ENCODE results near the gene STKLD1. TPM values are rescaled to one million over a fixed set of nuclear protein-coding genes. Genes with fewer than 3 reads are reported as not detected.
A peak's percentile ranks its signal among the peaks of the same experiment; 100 is the strongest.

STKLD1 gene
- total RNA-seq, 5 donors from 2014 or later (not counting 1 experiment from before 2014, with no cell fraction given), result 0.49 to 1.1 (median 0.70) TPM

DNA sequence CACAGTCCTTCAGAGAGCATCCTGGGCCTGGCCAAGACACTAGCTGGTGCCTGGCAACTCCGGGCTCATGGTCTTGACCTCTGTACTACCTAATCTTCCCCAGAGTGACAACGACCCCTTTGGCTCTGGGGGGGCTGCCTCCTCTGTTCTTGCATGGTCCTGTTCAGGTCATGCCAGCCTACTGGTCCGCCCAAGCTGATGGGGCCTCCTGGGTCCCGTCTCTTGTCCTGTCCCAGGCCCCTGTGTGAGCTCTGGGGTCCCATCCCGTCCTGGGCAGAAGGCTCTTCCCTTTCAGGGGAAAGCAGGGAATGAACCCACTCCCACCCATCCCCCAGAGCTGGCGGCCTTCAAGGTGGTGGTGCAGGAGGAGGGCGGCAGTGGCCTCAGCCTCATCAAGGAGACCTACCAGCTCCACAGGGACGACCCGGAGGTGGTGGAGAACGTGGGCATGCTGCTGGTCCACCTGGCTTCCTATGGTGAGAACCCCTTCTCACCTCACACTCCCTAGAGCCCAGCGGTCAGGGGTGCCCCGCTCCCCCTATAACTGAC, 28.4 kb downstream of the STKLD1 start:
- DNase-seq (no peak), ATAC-seq (replicated peaks in 1 of 4) (no peak)
- H3K4me1 Mint-ChIP-seq, result peaks cover 0 to 12% (median 10%) of the 10 kb centered on the region in 3 donors
- H3K27me3 Mint-ChIP-seq, result no peaks in the 10 kb centered on the region
- no peak overlapping the region for H3K27ac ChIP-seq (ENCODE audit: low read length)
- ChIA-PET CTCF (interaction anchor here (1.2 to 1.5 kb wide), 2 partner anchors 11 to 12 kb away, joined by 3 read pairs; no protein-coding TSS in a partner anchor), POLR2A (no interaction called here)
- H3K27me3 ChIP-seq (replicated peaks in 1 of 2; ENCODE audit: control insufficient read depth in 2 of 2, extremely low read depth in 1 of 2, insufficient read depth in 2 of 2, low read length in 1 of 2), result no peaks in the 10 kb centered on the region
- H3K4me3 ChIP-seq (ENCODE audit: control insufficient read depth in 1 of 2, extremely low read depth in 1 of 2, low read length in 1 of 2), result no peak overlapping the region
- H3K27ac Mint-ChIP-seq, result no peak overlapping the region
- 92% methylated on average over 8 of the region's 12 CpGs for WGBS (ENCODE audit: insufficient coverage)
- peaks cover 11% of the 10 kb centered on the region for H3K36me3 Mint-ChIP-seq
- H3K4me1 ChIP-seq (ENCODE audit: control insufficient read depth in 1 of 2, extremely low read depth in 1 of 2, insufficient read depth in 2 of 2, low read length in 2 of 2), result peaks cover 0 to 23% of the 10 kb centered on the region in 2 experiments
- no peaks in the 10 kb centered on the region for H3K9me3 Mint-ChIP-seq
- H3K36me3 ChIP-seq (ENCODE audit: control insufficient read depth in 2 of 2, extremely low read depth in 1 of 2, insufficient read depth in 1 of 2, low read length in 1 of 2), result peaks cover 12 to 48% of the 10 kb centered on the region in 2 donors
- H3K4me3 Mint-ChIP-seq, result no peak overlapping the region
- no peaks in the 10 kb centered on the region for H3K9me3 ChIP-seq

DNA sequence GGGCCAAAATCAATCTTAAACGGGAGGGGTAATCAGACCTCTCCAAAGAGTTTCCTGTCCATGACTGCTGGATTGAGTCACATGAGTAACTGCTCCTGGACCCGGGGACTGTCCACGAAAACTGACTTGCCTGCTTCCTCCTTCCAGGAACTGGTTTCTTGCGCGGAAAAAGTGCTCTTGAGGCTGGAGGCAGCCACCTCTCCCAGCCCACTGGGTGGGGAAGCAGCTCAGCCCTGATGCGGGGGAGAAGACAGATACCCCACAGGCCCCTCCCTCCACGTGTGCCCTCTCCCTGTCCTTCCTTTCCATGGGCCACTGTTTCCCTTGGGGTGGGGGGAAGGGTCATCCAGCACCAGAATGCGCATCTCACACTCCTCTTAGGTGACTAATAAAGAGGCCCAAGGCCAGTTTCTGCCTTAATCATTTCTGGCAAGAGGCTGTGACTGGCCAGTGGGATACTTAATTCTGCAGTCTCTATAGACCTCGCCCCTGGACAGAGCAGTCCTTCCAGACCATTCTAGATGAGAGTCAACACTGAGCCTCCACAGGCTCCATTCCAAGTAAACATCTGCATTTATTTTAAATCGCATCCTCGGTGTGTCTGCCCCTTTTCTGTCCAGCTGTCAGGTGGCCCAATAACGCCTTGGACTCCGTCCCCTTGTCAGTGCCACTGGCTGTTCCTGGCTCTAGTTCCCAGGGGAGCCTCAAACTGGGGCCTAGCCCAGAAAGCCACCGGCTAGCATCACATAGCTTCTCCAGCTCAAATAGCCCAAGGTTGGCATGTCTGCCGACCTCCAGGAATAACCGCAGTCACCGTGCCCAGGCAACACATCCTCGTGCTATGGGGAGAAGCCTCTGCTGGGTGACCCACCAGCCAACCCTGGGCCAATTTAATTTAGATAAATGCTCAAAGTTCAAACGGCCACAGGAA, 29.6 kb downstream of the STKLD1 start:
- 90% methylated on average over 12 of the region's 19 CpGs for WGBS (ENCODE audit: insufficient coverage)
- ChIA-PET CTCF (interaction anchor here in 1 of 2 donors (1.3 kb wide), 1 partner anchor 219 kb away, joined by 3 read pairs; no protein-coding TSS in a partner anchor), POLR2A (no interaction called here)
- H3K4me1 Mint-ChIP-seq, result peaks cover 4 to 12% (median 10%) of the 10 kb centered on the region in 3 donors
- no peak overlapping the region for H3K4me3 Mint-ChIP-seq
- no peaks in the 10 kb centered on the region for H3K9me3 ChIP-seq
- no peaks in the 10 kb centered on the region for H3K9me3 Mint-ChIP-seq
- ATAC-seq (replicated peaks in 1 of 4) (no peak), DNase-seq (no peak)
- no peak overlapping the region for H3K27ac Mint-ChIP-seq
- peaks cover 0 to 20% of the 10 kb centered on the region in 2 experiments for H3K4me1 ChIP-seq (ENCODE audit: control insufficient read depth in 1 of 2, extremely low read depth in 1 of 2, insufficient read depth in 2 of 2, low read length in 2 of 2)
- H3K27me3 Mint-ChIP-seq, result no peaks in the 10 kb centered on the region
- H3K36me3 ChIP-seq (ENCODE audit: control insufficient read depth in 2 of 2, extremely low read depth in 1 of 2, insufficient read depth in 1 of 2, low read length in 1 of 2), result peaks cover 16 to 60% of the 10 kb centered on the region in 2 donors
- H3K27me3 ChIP-seq (replicated peaks in 1 of 2; ENCODE audit: control insufficient read depth in 2 of 2, extremely low read depth in 1 of 2, insufficient read depth in 2 of 2, low read length in 1 of 2), result no peaks in the 10 kb centered on the region
- H3K27ac ChIP-seq (ENCODE audit: low read length), result no peak overlapping the region
- H3K36me3 Mint-ChIP-seq, result peaks cover 24% of the 10 kb centered on the region
- H3K4me3 ChIP-seq (ENCODE audit: control insufficient read depth in 1 of 2, extremely low read depth in 1 of 2, low read length in 1 of 2), result no peak overlapping the region

DNA sequence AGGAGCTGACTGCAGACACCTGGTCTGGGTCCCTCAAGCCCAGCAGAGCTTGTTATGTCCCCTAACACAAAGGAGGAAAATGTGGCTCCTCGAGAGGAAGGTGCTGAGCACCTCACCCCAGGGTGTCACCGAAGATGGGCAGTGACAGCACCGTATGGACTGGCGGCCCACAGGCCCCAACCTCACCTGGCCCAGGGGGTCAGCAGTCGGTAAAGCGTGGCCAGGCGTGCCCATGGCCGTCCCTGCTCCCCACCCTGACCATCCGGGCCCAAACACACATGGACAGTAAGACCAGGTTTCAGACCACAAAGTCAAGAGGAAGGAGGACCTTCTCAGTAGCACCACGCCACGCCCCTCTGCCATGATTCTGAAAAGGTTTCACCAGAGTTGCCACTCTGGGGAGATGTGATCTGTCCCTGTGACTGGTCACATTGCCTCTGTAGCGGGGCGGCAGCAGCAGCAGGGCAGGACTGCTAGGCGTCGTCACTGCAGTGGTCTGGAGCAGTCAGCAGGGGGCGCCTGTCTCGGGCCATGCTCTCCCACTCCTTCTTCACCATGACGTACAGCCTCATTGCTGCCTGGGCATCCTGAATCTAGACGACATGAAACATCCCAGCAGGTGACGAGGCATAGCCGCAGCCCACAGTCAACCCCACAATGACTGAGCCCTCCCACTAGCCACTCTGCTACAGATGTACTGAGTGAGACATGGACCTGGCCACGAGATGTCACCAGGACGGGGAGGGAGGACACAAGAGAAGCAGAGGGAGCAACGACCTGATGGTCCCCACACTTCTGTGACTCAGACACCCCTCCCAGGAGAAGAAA, 30.5 kb downstream of the STKLD1 start:
- peaks cover 4 to 12% (median 10%) of the 10 kb centered on the region in 3 donors for H3K4me1 Mint-ChIP-seq
- H3K27me3 Mint-ChIP-seq, result no peaks in the 10 kb centered on the region
- POLR2A ChIA-PET, result no interaction called here
- H3K9me3 Mint-ChIP-seq, result no peaks in the 10 kb centered on the region
- ATAC-seq (replicated peaks in 1 of 4) (peak; percentile 81 to 87 (median 84)), DNase-seq (peak; percentile 44 to 87 (median 70))
- H3K27ac Mint-ChIP-seq, result peak overlapping the region; percentile 49 to 61
- Histone ChIP-seq H3K27me3 (replicated peaks in 1 of 2; ENCODE audit: control insufficient read depth in 2 of 2, extremely low read depth in 1 of 2, insufficient read depth in 2 of 2, low read length in 1 of 2) (no peaks in the 10 kb centered on the region), H3K27ac (ENCODE audit: low read length) (peak overlapping the region; percentile 9), H3K36me3 (ENCODE audit: control insufficient read depth in 2 of 2, extremely low read depth in 1 of 2, insufficient read depth in 1 of 2, low read length in 1 of 2) (peaks cover 16 to 68% of the 10 kb centered on the region in 2 donors), H3K9me3 (no peaks in the 10 kb centered on the region), H3K4me3 (ENCODE audit: control insufficient read depth in 1 of 2, extremely low read depth in 1 of 2, low read length in 1 of 2) (no peak overlapping the region), H3K4me1 (ENCODE audit: control insufficient read depth in 1 of 2, extremely low read depth in 1 of 2, insufficient read depth in 2 of 2, low read length in 2 of 2) (peaks cover 0 to 17% of the 10 kb centered on the region in 2 experiments)
- H3K4me3 Mint-ChIP-seq, result no peak overlapping the region
- 67% methylated on average over 14 of the region's 24 CpGs for WGBS (ENCODE audit: insufficient coverage)
- H3K36me3 Mint-ChIP-seq, result peaks cover 26% of the 10 kb centered on the region
- CTCF ChIA-PET, result interaction anchor here in 1 of 2 donors (1.3 kb wide), 1 partner anchor 220 kb away, joined by 3 read pairs; no protein-coding TSS in a partner anchor

DNA sequence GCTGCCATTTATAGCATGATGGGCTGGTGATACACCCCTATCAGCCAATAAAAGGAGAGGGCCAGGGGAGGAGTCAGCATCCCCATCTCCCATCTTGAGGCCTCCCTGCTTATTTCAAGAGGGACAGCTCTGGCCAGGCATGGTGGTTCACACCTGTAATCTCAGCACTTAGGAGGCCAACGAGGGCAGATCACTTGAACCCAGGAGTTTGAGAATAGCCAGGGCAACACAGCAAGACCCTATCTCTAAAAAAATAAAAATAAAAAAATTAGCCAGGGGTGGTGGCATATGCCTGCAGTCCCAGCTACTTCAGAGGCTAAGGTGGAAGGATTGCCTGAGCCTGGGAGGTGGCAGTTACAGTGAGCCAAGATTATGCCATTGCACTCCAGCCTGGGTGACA, 31.9 kb downstream of the STKLD1 start:
- Histone ChIP-seq H3K36me3 (ENCODE audit: control insufficient read depth in 2 of 2, extremely low read depth in 1 of 2, insufficient read depth in 1 of 2, low read length in 1 of 2) (peaks cover 27 to 75% of the 10 kb centered on the region in 2 donors), H3K27ac (ENCODE audit: low read length) (no peak overlapping the region), H3K4me3 (ENCODE audit: control insufficient read depth in 1 of 2, extremely low read depth in 1 of 2, low read length in 1 of 2) (no peak overlapping the region), H3K27me3 (replicated peaks in 1 of 2; ENCODE audit: control insufficient read depth in 2 of 2, extremely low read depth in 1 of 2, insufficient read depth in 2 of 2, low read length in 1 of 2) (no peaks in the 10 kb centered on the region), H3K9me3 (no peaks in the 10 kb centered on the region), H3K4me1 (ENCODE audit: control insufficient read depth in 1 of 2, extremely low read depth in 1 of 2, insufficient read depth in 2 of 2, low read length in 2 of 2) (peaks cover 0 to 17% of the 10 kb centered on the region in 2 experiments)
- Mint-ChIP-seq H3K9me3 (no peaks in the 10 kb centered on the region), H3K4me1 (peaks cover 4 to 12% (median 10%) of the 10 kb centered on the region in 3 donors), H3K4me3 (no peak overlapping the region), H3K27ac (no peak overlapping the region), H3K27me3 (no peaks in the 10 kb centered on the region), H3K36me3 (peaks cover 35% of the 10 kb centered on the region)
- DNase-seq (no peak), ATAC-seq (replicated peaks in 1 of 4) (no peak)
- CTCF ChIA-PET, result interaction anchor here in 1 of 2 donors (0.7 kb wide), 1 partner anchor 77 kb away, joined by 5 read pairs; no protein-coding TSS in a partner anchor
- POLR2A ChIA-PET, result no interaction called here
- WGBS (ENCODE audit: insufficient coverage), result no CpG with 5 or more reads among the region's 1 CpG

DNA sequence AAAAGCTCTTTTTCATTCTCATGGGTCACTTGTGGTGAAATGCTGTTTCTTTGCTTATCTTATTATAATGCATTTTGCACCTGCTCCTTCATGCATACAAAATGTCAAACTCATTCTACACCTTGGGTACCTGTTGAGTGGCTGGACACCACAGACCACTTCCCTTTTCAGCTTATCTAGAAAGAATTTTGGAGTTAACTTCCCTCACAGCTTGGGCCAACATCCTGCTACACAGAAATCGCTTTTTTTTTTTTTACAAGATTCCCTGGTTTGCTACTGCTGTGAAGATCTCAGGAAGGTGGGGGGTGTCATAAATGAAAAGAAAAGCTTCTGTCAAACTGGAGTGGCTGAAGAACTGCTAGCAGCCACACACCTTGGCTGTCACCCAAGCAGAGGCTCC, 39.0 kb downstream of the STKLD1 start:
- H3K27me3 ChIP-seq (replicated peaks in 1 of 2; ENCODE audit: control insufficient read depth in 2 of 2, extremely low read depth in 1 of 2, insufficient read depth in 2 of 2, low read length in 1 of 2), result no peaks in the 10 kb centered on the region
- Mint-ChIP-seq H3K27ac (peak overlapping the region in 1 of 2 donors; percentile 36), H3K4me3 (peak overlapping the region in 2 of 3 donors; percentile 87 to 89), H3K36me3 (peaks cover 30% of the 10 kb centered on the region), H3K4me1 (peaks cover 46 to 62% (median 48%) of the 10 kb centered on the region in 3 donors), H3K27me3 (no peaks in the 10 kb centered on the region), H3K9me3 (no peaks in the 10 kb centered on the region)
- no peak overlapping the region for H3K27ac ChIP-seq (ENCODE audit: low read length)
- no peaks in the 10 kb centered on the region for H3K9me3 ChIP-seq
- no CpG with 5 or more reads among the region's 1 CpG for whole genome bisulfite sequencing (ENCODE audit: insufficient coverage)
- ATAC-seq (replicated peaks in 1 of 4) (no peak), DNase-seq (no peak)
- CTCF ChIA-PET, result interaction anchor here in 1 of 2 donors (0.7 kb wide), 1 partner anchor 11 kb away, joined by 3 read pairs; no protein-coding TSS in a partner anchor
- H3K4me3 ChIP-seq (ENCODE audit: control insufficient read depth in 1 of 2, extremely low read depth in 1 of 2, low read length in 1 of 2), result no peak overlapping the region
- peaks cover 5 to 41% of the 10 kb centered on the region in 2 experiments for H3K4me1 ChIP-seq (ENCODE audit: control insufficient read depth in 1 of 2, extremely low read depth in 1 of 2, insufficient read depth in 2 of 2, low read length in 2 of 2)
- H3K36me3 ChIP-seq (ENCODE audit: control insufficient read depth in 2 of 2, extremely low read depth in 1 of 2, insufficient read depth in 1 of 2, low read length in 1 of 2), result peaks cover 12 to 55% of the 10 kb centered on the region in 2 donors
- POLR2A ChIA-PET, result no interaction called here

Data from T-cell (primary cell).